Fibroblast of skin of left quadriceps (primary cell): ENCODE results near the gene TMEM154.
A peak's percentile ranks its signal among the peaks of the same experiment; 100 is the strongest.

Experiments used
- DNase-seq, 2 experiments: peaks; one replicate each; pipeline ENCODE4 v3.0.0-alpha.2; 2013; ENCODE audit warnings: low read depth in 2 of 2

TMEM154 gene

GRCh38 chr4:152696764-152697261 lies 17.0 kb upstream of the TMEM154 start:
- no peak for DNase-seq

GRCh38 chr4:152693871-152694270 lies 14.1 kb upstream of the TMEM154 start:
- no peak for DNase-seq

GRCh38 chr4:152691761-152692160 lies 12.0 kb upstream of the TMEM154 start:
- DNase-seq, result no peak

GRCh38 chr4:152690706-152691651 lies 11.2 kb upstream of the TMEM154 start:
- no peak for DNase-seq

- DNase-seq, result no peak
These were observed 10.1 kb upstream of the TMEM154 start for GRCh38 chr4:152689615-152690501.

- no peak for DNase-seq
These were observed 8.3 kb upstream of the TMEM154 start for GRCh38 chr4:152687974-152688599.

GRCh38 chr4:152686452-152687013 lies 6.7 kb upstream of the TMEM154 start:
- DNase-seq, result no peak

GRCh38 chr4:152684587-152684986 lies 4.8 kb upstream of the TMEM154 start:
- DNase-seq, result no peak

- DNase-seq, result no peak
These were observed 4.2 kb upstream of the TMEM154 start for GRCh38 chr4:152684007-152684406.

GRCh38 chr4:152682143-152682941 lies 2.5 kb upstream of the TMEM154 start:
- no peak for DNase-seq

GRCh38 chr4:152680988-152681603 lies 1.3 kb upstream of the TMEM154 start:
- peak; percentile 78 to 79 for DNase-seq

- no peak for DNase-seq
These were observed 956 bp downstream of the TMEM154 start for GRCh38 chr4:152678841-152679240.

GRCh38 chr4:152677117-152677516 lies 2.7 kb downstream of the TMEM154 start:
- no peak for DNase-seq

- DNase-seq, result no peak
These were observed 3.5 kb downstream of the TMEM154 start for GRCh38 chr4:152676052-152676854.

GRCh38 chr4:152674359-152674758 lies 5.4 kb downstream of the TMEM154 start:
- no peak for DNase-seq

- no peak for DNase-seq
These were observed 6.3 kb downstream of the TMEM154 start for GRCh38 chr4:152673489-152673888.

GRCh38 chr4:152672206-152673092 lies 7.3 kb downstream of the TMEM154 start:
- no peak for DNase-seq

GRCh38 chr4:152668338-152668964 lies 11.3 kb downstream of the TMEM154 start:
- DNase-seq, result no peak
